K562 (cell line): ENCODE measurements around the gene SELENOW. TPM values are rescaled to one million over a fixed set of nuclear protein-coding genes. Genes with fewer than 3 reads are reported as not detected.

Source experiments
- ATAC-seq: fragments of 200-7000 bp; cut with Tn5 transposase; 3 replicates; pipeline ENCODE4 v1.9.1; 2020; ENCODE audit warnings: moderate library complexity
- BruUV-seq: library from RNA; stranded (reverse); fragments of 400-500 nt; replicated peaks from 2 replicates; lab custom pipeline; 2021; lab: Mats Ljungman, UMichigan
- CTCF ChIA-PET: fragments of 300-600 bp; formaldehyde crosslinking; extraction: SDS; loops from one replicate; lab custom pipeline; 2021; ENCODE audit warnings: low intra/inter-chr PET ratio; lab: Yijun Ruan, JAX
- POLR2A ChIA-PET: fragments of 300-600, 350-650 bp; sonication (Branson Sonifier 250); formaldehyde crosslinking; extraction: SDS; loops from one replicate; lab custom pipeline; 2021; ENCODE audit warnings: antibody characterized with exemption, inconsistent platforms; lab: Yijun Ruan, JAX
- DNase-seq, 4 experiments: peaks; one replicate each; pipeline versions ENCODE4 v3.0.0 to v3.0.0-alpha.2; 2011 to 2018; ENCODE audit warnings: low spot score in 3 of 4, mixed read lengths in 3 of 4; ENCODE audit errors: extremely low read depth in 1 of 4
- FAIRE-seq: peaks from 2 replicates; lab custom pipeline; 2011; peaks lifted over from hg19 to GRCh38; lab: Jason Lieb, UNC
- H2AFZ ChIP-seq: 2 replicates; pipeline ENCODE4 v1.6.0; 2011; ENCODE audit warnings: low read depth, low read length, control low read depth, inconsistent platforms
- H3K27ac ChIP-seq: fragments of 200-600 bp; 3 replicates; pipeline ENCODE4 v1.8.0; 2011; ENCODE audit warnings: low read depth, mild to moderate bottlenecking, control low read depth, inconsistent platforms, low read length, moderate library complexity, mixed read lengths; ENCODE audit errors: extremely low read depth
- H3K27me3 ChIP-seq, 2 experiments: fragments of 300-600 bp in 1 of 2; 2 replicates in 1 of 2; 3 replicates in 1 of 2; pipeline versions ENCODE4 v1.6.0 to v1.8.0; 2011; ENCODE audit warnings: inconsistent platforms in 2 of 2, low read length in 2 of 2, mild to moderate bottlenecking in 1 of 2, mixed read lengths in 1 of 2, moderate library complexity in 1 of 2; ENCODE audit not compliant: control insufficient read depth in 2 of 2, insufficient read depth in 2 of 2
- H3K36me3 ChIP-seq: fragments of 300-600 bp; 3 replicates; pipeline ENCODE4 v1.8.0; 2011; ENCODE audit warnings: mild to moderate bottlenecking, low read length, inconsistent platforms; ENCODE audit not compliant: control insufficient read depth, insufficient read depth
- H3K4me1 ChIP-seq, 2 experiments: fragments of 200-600 bp in 1 of 2; replicated peaks in 1 of 2; 2 replicates in 1 of 2; 3 replicates in 1 of 2; pipeline versions ENCODE4 v1.5.1 to v1.8.0; 2011; ENCODE audit warnings: inconsistent platforms in 2 of 2, low read length in 2 of 2, mild to moderate bottlenecking in 1 of 2, mixed read lengths in 1 of 2, moderate library complexity in 1 of 2; ENCODE audit not compliant: control insufficient read depth in 2 of 2, insufficient read depth in 2 of 2
- H3K4me2 ChIP-seq: 2 replicates; pipeline ENCODE4 v1.6.1; 2011; ENCODE audit warnings: low read length, control low read depth, inconsistent platforms, mixed read lengths; ENCODE audit not compliant: insufficient read depth
- H3K4me3 ChIP-seq: fragments of 200-600 bp; sonication (generic), shearing (Covaris generic); 2 replicates; pipeline ENCODE4 v1.5.1; 2016; ENCODE audit warnings: control low read depth, inconsistent platforms
- H3K79me2 ChIP-seq: fragments of 200-600 bp; 3 replicates; pipeline ENCODE4 v1.8.0; 2011; ENCODE audit warnings: low read length, inconsistent platforms; ENCODE audit not compliant: control insufficient read depth, insufficient read depth
- H3K9ac ChIP-seq, 2 experiments: 2 replicates each; pipeline versions ENCODE4 v1.6.0 to v1.6.1; 2011; ENCODE audit warnings: low read depth in 2 of 2, low read length in 2 of 2, control low read depth in 1 of 2, inconsistent platforms in 1 of 2, mild to moderate bottlenecking in 1 of 2, mixed read lengths in 1 of 2; ENCODE audit not compliant: insufficient read depth in 1 of 2
- H3K9me1 ChIP-seq: one replicate; pipeline ENCODE4 v1.6.0; 2011; ENCODE audit warnings: inconsistent platforms, mild to moderate bottlenecking, low read length, moderate library complexity; ENCODE audit not compliant: control insufficient read depth, insufficient read depth
- H3K9me3 ChIP-seq: replicated peaks from 2 replicates; pipeline ENCODE4 v1.5.1; 2011; ENCODE audit warnings: low read depth, low read length, inconsistent platforms; ENCODE audit not compliant: control insufficient read depth, insufficient read depth
- H4K20me1 ChIP-seq: replicated peaks from 2 replicates; pipeline ENCODE4 v1.6.1; 2011; ENCODE audit warnings: low read length, inconsistent platforms, mixed read lengths; ENCODE audit not compliant: control insufficient read depth, insufficient read depth
- ARNT ChIP-seq, 2 experiments: fragments of 450-650 bp; IDR thresholded peaks; 2 replicates each; pipeline ENCODE4 v1.6.1; 2016; ENCODE audit warnings: mild to moderate bottlenecking in 1 of 2
- BCOR ChIP-seq: fragments of 450-650 bp; IDR thresholded peaks from 2 replicates; pipeline ENCODE4 v1.6.1; 2016
- HLTF ChIP-seq: fragments of 450-650 bp; IDR thresholded peaks from 2 replicates; pipeline ENCODE4 v1.6.1; 2016
- HNRNPK ChIP-seq: fragments of 200-400 bp; formaldehyde crosslinking; IDR thresholded peaks from one replicate; pipeline ENCODE4 v1.6.1; 2018; ENCODE audit warnings: mild to moderate bottlenecking, low read depth, low read length; ENCODE audit not compliant: poor library complexity, severe bottlenecking
- NCOA2 ChIP-seq, 2 experiments: fragments of 450-650 bp; IDR thresholded peaks; 2 replicates each; pipeline ENCODE4 v1.6.1; 2018; ENCODE audit warnings: mild to moderate bottlenecking in 2 of 2, moderate library complexity in 1 of 2; ENCODE audit not compliant: partially characterized antibody in 2 of 2
- NFRKB ChIP-seq: fragments of 450-650 bp; IDR thresholded peaks from 2 replicates; pipeline ENCODE4 v1.6.1; 2016; ENCODE audit warnings: low read depth
- PHF20 ChIP-seq: fragments of 450-650 bp; IDR thresholded peaks from 2 replicates; pipeline ENCODE4 v1.6.1; 2018; ENCODE audit not compliant: partially characterized antibody
- POLR2A ChIP-seq: fragments of 450-650 bp; conservative IDR thresholded peaks from 2 replicates; pipeline ENCODE4 v1.6.1; 2016
- RBM34 ChIP-seq: fragments of 200-400 bp; formaldehyde crosslinking; IDR thresholded peaks from 2 replicates; pipeline ENCODE4 v1.6.1; 2018; ENCODE audit warnings: low read length, borderline replicate concordance; ENCODE audit not compliant: insufficient read depth
- RHOXF2B ChIP-seq: fragments of 250-450 bp; sonication (Bioruptor Pico); conservative IDR thresholded peaks from 2 replicates; pipeline ENCODE4 v1.5.1; 2021
- SIN3B ChIP-seq: fragments of 450-650 bp; IDR thresholded peaks from 2 replicates; pipeline ENCODE4 v1.6.1; 2017; ENCODE audit warnings: low read depth, mild to moderate bottlenecking, moderate library complexity
- SPI1 ChIP-seq: IDR thresholded peaks from 2 replicates; pipeline ENCODE4 v1.6.1; 2011; ENCODE audit warnings: low read depth, low read length, control low read depth, borderline replicate concordance
- SUPT5H ChIP-seq: fragments of 450-650 bp; IDR thresholded peaks from 2 replicates; pipeline ENCODE4 v1.6.1; 2016
- TCF7 ChIP-seq: sonication (generic); IDR thresholded peaks from 2 replicates; pipeline ENCODE4 v1.6.1; 2016; ENCODE audit warnings: antibody characterized with exemption, borderline replicate concordance
- TRIM25 ChIP-seq: fragments of 450-650 bp; IDR thresholded peaks from 2 replicates; pipeline ENCODE4 v1.7.0; 2016; ENCODE audit warnings: borderline replicate concordance
- ZNF445 ChIP-seq: fragments of 250-450 bp; sonication (Bioruptor Pico); IDR thresholded peaks from 2 replicates; pipeline ENCODE4 v1.4.0; 2020; ENCODE audit warnings: low read depth, mild to moderate bottlenecking, moderate library complexity
- ZNF584 ChIP-seq: fragments of 200-800 bp; sonication (Bioruptor generic); IDR thresholded peaks from 2 replicates; pipeline ENCODE4 v1.6.1; 2016; ENCODE audit warnings: low read depth, mild to moderate bottlenecking, missing genetic modification characterization, missing compliant biosample characterization
- ZNF644 ChIP-seq: fragments of 200-800 bp; sonication (Bioruptor generic); IDR thresholded peaks from 2 replicates; pipeline ENCODE4 v1.6.1; 2016; ENCODE audit warnings: low read depth, missing genetic modification characterization, missing compliant biosample characterization
- ZNF707 ChIP-seq: fragments of 250-450 bp; sonication (Bioruptor Pico); conservative IDR thresholded peaks from 2 replicates; pipeline ENCODE4 v1.8.0; 2022; ENCODE audit warnings: inconsistent platforms, mild to moderate bottlenecking, moderate library complexity
- WGBS: fragments of 100-300 bp; shearing (Covaris generic); methylation state at CpG from one replicate; pipeline ENCODE4 v1.1.6; 2016; ENCODE audit warnings: low coverage, mixed read lengths; ENCODE audit not compliant: insufficient coverage; ENCODE audit errors: missing lambda C conversion rate; 5-methylcytosine and 5-hydroxymethylcytosine counted together
- in situ Hi-C: fragments of 300-500 bp; cut with MboI; formaldehyde crosslinking; loops from 4 replicates; pipeline ENCODE4 v1.15.0; 2018; ENCODE audit warnings: inconsistent platforms, mixed read lengths
- intact Hi-C: fragments of 100-400 bp; cut with micrococcal nuclease; formaldehyde crosslinking; loops from 2 replicates; pipeline ENCODE4 v1.14.2; 2022
- polyA plus RNA-seq, 8 experiments: library from polyadenylated mRNA; depleted of rRNA in 4 of 8; stranded (reverse) in 5 of 8; unstranded in 3 of 8; fragments of >200 nt; fragmentation: Nextera tagmentation in 2 of 8; fragmentation: Illumina TruSeq in 1 of 8; extraction: Ambion mirVana in 2 of 8; extraction: Trizol in 1 of 8; gene quantifications; 2 replicates each; pipeline versions ENCODE4 v1.2.1 to v1.2.3, GENCODE V29; 2011 to 2014; ENCODE audit warnings: inconsistent platforms in 1 of 8, missing spikeins in 1 of 8
- total RNA-seq, 7 experiments: library from RNA; depleted of rRNA in 6 of 7; stranded (reverse); fragments of >200 nt in 6 of 7; fragmentation: Illumina TruSeq in 2 of 7; extraction: Trizol in 2 of 7; gene quantifications; 2 replicates each; pipeline versions ENCODE4 v1.2.1 to v1.2.3, GENCODE V29; 2011 to 2021; ENCODE audit warnings: low replicate concordance in 1 of 7
- TF ChIP-seq, protein P1 (sequence below): fragments of 250-450 bp; sonication (Bioruptor Pico); IDR thresholded peaks from 2 replicates; pipeline ENCODE4 v1.9.0; 2021; ENCODE audit warnings: mild to moderate bottlenecking

SELENOW gene
- total and polyA plus RNA-seq, 9 of the 15 experiments (the other 6 are each of a cell fraction or from before 2014, with no cell fraction given): 91.9 to 279 (median 156) TPM

- Histone ChIP-seq H4K20me1 (no peaks in the 10 kb centered on the region), H3K9me1 (no peaks in the 10 kb centered on the region), H3K4me1 (peaks cover 13 to 36% of the 10 kb centered on the region in 2 experiments; a peak in 4 of 5 replicates), H3K9ac (peak overlapping the region in 1 of 2 experiments; percentile 18; a peak in 2 of 4 replicates), H3K4me2 (peak overlapping the region; percentile 66), H3K27me3 (no peaks in the 10 kb centered on the region; a peak in 1 of 5 replicates), H3K27ac (peak overlapping the region; percentile 81), H3K36me3 (peaks cover 33% of the 10 kb centered on the region; the same call in 2 of the 3 replicates), H3K4me3 (no peak overlapping the region; the same call in 1 of the 2 replicates), H2AFZ (peak overlapping the region; percentile 70), H3K9me3 (no peaks in the 10 kb centered on the region), H3K79me2 (peaks cover 6% of the 10 kb centered on the region; the same call in 2 of the 3 replicates)
- ChIA-PET CTCF (no interaction called here), POLR2A (interaction anchor here (1.2 kb wide), 1 partner anchor 15 kb away, joined by 7 read pairs; the partner anchor contains the start of gene NOP53)
- DNase-seq (no peak), ATAC-seq (no peak), FAIRE-seq (no peak)
- intact Hi-C loops: no loop called here
- BruUV-seq: no TSS peak
- in situ Hi-C loops: no loop called here
- WGBS: 72% methylated on average over 8 of the region's 8 CpGs
- TF ChIP-seq SUPT5H (peak; percentile 18), SPI1 (no peak), ZNF707 (CRISPR knock-in tag) (no peak), NCOA2 (IDR thresholded peaks at IDR 0.05; ENCODE audit: partially characterized antibody in 2 of 2) (no peak), BCOR (no peak; the same call in 1 of the 2 replicates), ZNF445 (CRISPR knock-in tag) (no peak), TRIM25 (no peak), RBM34 (no peak), HLTF (0 out of 2 replicates have a peak, but pooled peaks have one; percentile 3), NFRKB (peak; percentile 57; the same call in 1 of the 2 replicates), ZNF644 (tag) (no peak), RHOXF2B (CRISPR knock-in tag) (no peak), PHF20 (peak; percentile 5), SIN3B (no peak), ZNF584 (no peak), ARNT (IDR thresholded peaks at IDR 0.05) (peak in 1 of 2 experiments; percentile 17; a peak in 1 of 4 replicates), POLR2A (no peak), TCF7 (no peak), HNRNPK (no peak)
- TF ChIP-seq, protein P1, sequence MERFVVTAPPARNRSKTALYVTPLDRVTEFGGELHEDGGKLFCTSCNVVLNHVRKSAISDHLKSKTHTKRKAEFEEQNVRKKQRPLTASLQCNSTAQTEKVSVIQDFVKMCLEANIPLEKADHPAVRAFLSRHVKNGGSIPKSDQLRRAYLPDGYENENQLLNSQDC (CRISPR knock-in tag): no peak
These were observed 48.0 kb upstream of the SELENOW start for GRCh38 chr19:47730521-47730889.
